Measurements from ENCODE around the gene YBX3.

GRCh38 chr12:10690906-10691305, 32.2 kb downstream of the YBX3 start:
- TF ChIP-seq CTCF (IDR thresholded peaks at IDR 0.05) (no peak), POLR2A (IDR thresholded peaks at IDR 0.05) (no peak)

Measured in testis (tissue), 2 donors.